Chondrocyte (in vitro differentiated cells): ENCODE results near the gene FGFR3. TPM values are rescaled to one million over a fixed set of nuclear protein-coding genes. Genes with fewer than 3 reads are reported as not detected.

Experiments
- DNase-seq: peaks from one replicate; pipeline ENCODE4 v3.0.0; 2021; ENCODE audit warnings: mixed read lengths, low spot score
- H3K27ac Mint-ChIP-seq: one replicate; pipeline ENCODE4 v1.8.0; 2021; ENCODE audit warnings: mild to moderate bottlenecking, moderate library complexity, mixed read lengths; ENCODE audit not compliant: unreplicated experiment
- H3K27me3 Mint-ChIP-seq: 2 replicates; pipeline ENCODE4 v1.8.0; 2021; ENCODE audit warnings: low read depth, mixed read lengths
- H3K36me3 Mint-ChIP-seq: 2 replicates; pipeline ENCODE4 v1.8.0; 2021; ENCODE audit warnings: low read depth, mixed read lengths
- H3K4me1 Mint-ChIP-seq: 2 replicates; pipeline ENCODE4 v1.8.0; 2021; ENCODE audit warnings: low read depth, mild to moderate bottlenecking, mixed read lengths
- H3K4me3 Mint-ChIP-seq: one replicate; pipeline ENCODE4 v1.8.0; 2021; ENCODE audit warnings: mild to moderate bottlenecking, moderate library complexity, mixed read lengths; ENCODE audit not compliant: unreplicated experiment
- H3K9me3 Mint-ChIP-seq: 2 replicates; pipeline ENCODE4 v1.8.0; 2021; ENCODE audit warnings: low read depth, mixed read lengths
- CTCF ChIP-seq: fragments of 200-600 bp; sonication (generic); IDR thresholded peaks from 2 replicates; pipeline ENCODE4 v1.5.0; 2021; ENCODE audit warnings: antibody characterized with exemption, mild to moderate bottlenecking, moderate library complexity
- total RNA-seq: library from RNA; stranded (reverse); gene quantifications from 3 replicates; pipeline ENCODE4 v1.2.1, GENCODE V29; 2021

The FGFR3 gene
- total RNA-seq, 1 donor from 2014 or later = 1.3 TPM

- Mint-ChIP-seq H3K4me1 (no peaks in the 10 kb centered on the region), H3K27me3 (no peaks in the 10 kb centered on the region), H3K36me3 (peaks cover 3% of the 10 kb centered on the region), H3K4me3 (no peak overlapping the region), H3K9me3 (no peaks in the 10 kb centered on the region), H3K27ac (no peak overlapping the region)
- DNase-seq = no peak
- TF ChIP-seq CTCF = no peak
Measured at GRCh38 chr4:1745697-1746096, 47.4 kb upstream of the FGFR3 start.

GRCh38 chr4:1746265-1746691, 46.8 kb upstream of the FGFR3 start:
- H3K27me3 Mint-ChIP-seq = no peaks in the 10 kb centered on the region
- peak; percentile 92 for TF ChIP-seq CTCF
- DNase-seq = no peak
- H3K27ac Mint-ChIP-seq = no peak overlapping the region
- H3K36me3 Mint-ChIP-seq = peaks cover 1% of the 10 kb centered on the region
- H3K4me3 Mint-ChIP-seq = no peak overlapping the region
- no peaks in the 10 kb centered on the region for H3K9me3 Mint-ChIP-seq
- no peaks in the 10 kb centered on the region for H3K4me1 Mint-ChIP-seq

- Mint-ChIP-seq H3K27me3 (no peaks in the 10 kb centered on the region), H3K4me3 (no peak overlapping the region), H3K27ac (no peak overlapping the region), H3K4me1 (no peaks in the 10 kb centered on the region), H3K36me3 (peaks cover 1% of the 10 kb centered on the region), H3K9me3 (no peaks in the 10 kb centered on the region)
- DNase-seq = no peak
- no peak for TF ChIP-seq CTCF
Measured at GRCh38 chr4:1746919-1747602, 46.0 kb upstream of the FGFR3 start.

- H3K4me1 Mint-ChIP-seq = no peaks in the 10 kb centered on the region
- no peaks in the 10 kb centered on the region for H3K9me3 Mint-ChIP-seq
- H3K27me3 Mint-ChIP-seq = no peaks in the 10 kb centered on the region
- H3K36me3 Mint-ChIP-seq = peaks cover 1% of the 10 kb centered on the region
- DNase-seq = no peak
- TF ChIP-seq CTCF = no peak
- H3K4me3 Mint-ChIP-seq = no peak overlapping the region
- no peak overlapping the region for H3K27ac Mint-ChIP-seq
Measured at GRCh38 chr4:1747603-1747967, 45.5 kb upstream of the FGFR3 start.

- Mint-ChIP-seq H3K27me3 (no peaks in the 10 kb centered on the region), H3K36me3 (no peaks in the 10 kb centered on the region), H3K4me1 (no peaks in the 10 kb centered on the region), H3K27ac (no peak overlapping the region), H3K9me3 (no peaks in the 10 kb centered on the region), H3K4me3 (no peak overlapping the region)
- DNase-seq = no peak
- TF ChIP-seq CTCF = peak; percentile 94
Measured at GRCh38 chr4:1748465-1748995, 44.6 kb upstream of the FGFR3 start.
